Kidney tubule cell (primary cell): ENCODE results near the gene KIAA1755.
A peak's percentile ranks its signal among the peaks of the same experiment; 100 is the strongest.

Experiments
- DNase-seq: peaks from one replicate; pipeline ENCODE4 v3.0.0-alpha.2; 2018; ENCODE audit warnings: low spot score

The KIAA1755 gene

DNA sequence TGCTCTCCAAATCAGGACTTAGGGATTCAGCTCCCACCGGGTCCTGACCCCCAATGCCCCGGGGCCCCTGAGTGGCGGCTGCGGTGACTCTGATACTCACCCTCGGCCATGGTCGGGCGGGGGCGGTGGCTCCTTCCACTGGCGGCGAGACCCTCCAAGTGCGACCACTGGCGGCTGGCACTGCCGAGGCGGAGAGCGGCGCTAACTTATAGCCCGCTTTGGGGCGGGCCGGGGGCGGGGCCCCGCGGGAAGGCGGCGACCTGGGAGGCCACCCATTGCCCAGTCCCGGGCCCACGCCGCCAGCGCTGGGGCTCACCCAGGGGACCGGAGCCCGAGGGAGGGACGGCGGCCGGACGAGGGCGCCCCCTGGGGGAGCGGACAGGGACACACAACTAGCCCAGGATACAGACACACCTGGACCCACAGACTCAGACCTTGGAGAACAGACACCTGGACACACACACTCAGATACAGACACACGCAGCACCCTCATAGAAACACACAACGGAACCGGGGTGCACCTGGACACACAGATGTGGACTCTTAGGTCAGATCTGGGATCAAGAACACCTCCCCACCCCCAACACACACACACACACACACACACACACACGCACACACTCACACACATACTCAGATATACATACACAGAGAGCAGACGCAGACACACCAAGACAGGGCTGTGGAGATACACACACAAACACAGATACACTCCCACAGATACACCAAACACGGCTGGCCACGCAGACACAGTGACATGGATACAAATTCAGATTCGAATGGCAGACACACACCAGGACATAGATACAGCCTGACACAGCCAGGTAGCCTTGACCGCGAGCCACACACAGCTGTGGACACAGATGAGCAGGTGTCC, 95.2 kb downstream of the KIAA1755 start, which contains the start of gene TGM2:
Gene TGM2, minus strand, starts transcription at position 182 of the 877 bp plus-strand sequence. Its CDS starts 72 bp downstream, at position 110.
- DNase-seq = peak; percentile 91

- no peak for DNase-seq
Observed at GRCh38 chr20:38164624-38165088, 95.9 kb downstream of the KIAA1755 start.

DNA sequence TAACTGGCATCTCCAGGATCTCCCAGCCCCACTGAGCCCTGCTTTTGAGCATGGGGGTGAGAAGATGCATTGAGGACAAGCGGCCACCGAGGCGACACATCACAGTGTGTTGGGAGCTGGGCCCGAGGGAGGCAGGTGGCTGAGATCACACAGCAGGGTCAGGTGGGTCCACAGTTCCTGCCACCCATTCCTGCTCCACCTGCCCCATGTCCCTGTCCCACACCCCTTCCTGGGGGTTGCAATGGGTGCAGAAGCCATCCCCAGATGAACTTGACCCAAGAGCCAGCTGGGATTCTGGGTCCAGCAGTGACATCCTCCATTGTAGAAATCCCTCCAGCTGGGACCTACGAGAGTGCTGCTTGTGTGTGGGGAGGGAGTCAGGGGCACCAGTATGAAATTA, 96.5 kb downstream of the KIAA1755 start:
- DNase-seq = no peak

DNA sequence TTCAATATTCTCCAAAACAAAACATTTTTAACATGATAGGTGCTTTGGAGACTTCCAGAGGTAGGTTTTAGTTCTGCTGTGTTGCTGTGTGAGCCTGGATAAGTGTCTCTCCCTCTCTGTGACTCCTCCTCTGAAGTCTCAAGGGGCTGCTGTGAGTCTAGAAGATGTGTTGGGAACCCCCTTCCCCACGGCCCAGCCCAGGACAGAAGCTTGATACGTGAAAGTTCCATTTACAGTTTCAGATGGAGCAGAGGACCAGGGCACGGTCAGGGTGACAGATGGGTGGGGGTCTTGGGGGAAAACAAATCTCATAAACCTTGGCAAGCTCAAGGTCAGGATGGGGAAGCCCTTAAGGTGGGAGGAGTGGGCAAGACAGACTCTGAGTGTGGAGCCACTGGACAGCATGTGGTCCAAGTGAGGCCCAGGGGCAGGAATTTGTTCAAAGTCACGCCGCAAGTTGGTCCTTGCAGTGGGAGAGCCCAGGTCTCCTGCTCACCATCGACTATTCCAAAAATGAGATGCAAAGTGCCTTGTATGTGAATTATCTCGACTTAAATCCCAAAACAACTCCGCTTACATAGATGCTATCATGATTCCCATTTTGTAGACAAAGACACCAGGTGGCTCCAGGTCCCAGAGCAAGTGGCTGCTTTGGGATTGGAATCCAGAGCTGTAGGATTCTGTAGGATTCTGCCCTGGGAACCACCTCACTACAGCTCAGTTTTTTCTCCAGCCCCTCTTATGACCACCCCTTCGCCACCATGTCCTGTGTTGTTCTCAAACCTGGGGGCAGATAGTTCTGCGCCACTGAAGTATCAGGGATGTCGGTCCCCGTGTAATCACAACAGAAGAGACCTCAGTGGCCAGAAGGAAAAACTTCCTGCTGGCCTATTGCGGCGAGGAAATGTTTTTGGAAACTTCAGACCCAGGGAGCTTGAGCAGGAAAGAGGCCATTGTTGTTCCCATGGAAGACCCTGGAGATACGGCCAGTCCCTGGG, 97.4 kb downstream of the KIAA1755 start:
- no peak for DNase-seq

DNA sequence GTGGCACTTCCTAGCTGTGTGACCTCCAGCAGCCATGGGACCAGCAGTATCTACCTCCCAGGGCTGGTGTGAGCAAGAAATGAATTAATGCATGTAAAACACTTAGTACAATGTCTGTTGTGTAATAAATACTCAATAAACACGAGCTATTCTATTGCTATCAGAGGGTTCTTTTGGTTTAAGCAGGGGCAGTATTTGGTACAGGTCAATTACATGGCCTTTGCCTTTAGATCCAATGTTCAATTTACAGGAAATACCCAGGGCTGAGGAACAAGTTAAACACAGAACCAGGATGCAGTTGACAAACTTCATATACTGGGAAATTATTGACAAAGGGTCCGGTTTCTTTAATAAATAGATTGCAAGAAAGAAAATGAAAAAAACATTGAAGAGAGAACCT, 98.4 kb downstream of the KIAA1755 start:
- no peak for DNase-seq

GRCh38 chr20:38161412-38161774, 99.1 kb downstream of the KIAA1755 start:
- no peak for DNase-seq
